GDM1 (cell line): ENCODE measurements around the gene PTPRCAP.

ENCODE experiments used
- DNase-seq: peaks from one replicate; lab custom pipeline; 2025; lab: John Stamatoyannopoulos, UW

The PTPRCAP gene

GRCh38 chr11:67423891-67424613 lies 13.4 kb downstream of the PTPRCAP start:
- no peak for DNase-seq

GRCh38 chr11:67423466-67423865 lies 14.0 kb downstream of the PTPRCAP start:
- DNase-seq: no peak

DNA sequence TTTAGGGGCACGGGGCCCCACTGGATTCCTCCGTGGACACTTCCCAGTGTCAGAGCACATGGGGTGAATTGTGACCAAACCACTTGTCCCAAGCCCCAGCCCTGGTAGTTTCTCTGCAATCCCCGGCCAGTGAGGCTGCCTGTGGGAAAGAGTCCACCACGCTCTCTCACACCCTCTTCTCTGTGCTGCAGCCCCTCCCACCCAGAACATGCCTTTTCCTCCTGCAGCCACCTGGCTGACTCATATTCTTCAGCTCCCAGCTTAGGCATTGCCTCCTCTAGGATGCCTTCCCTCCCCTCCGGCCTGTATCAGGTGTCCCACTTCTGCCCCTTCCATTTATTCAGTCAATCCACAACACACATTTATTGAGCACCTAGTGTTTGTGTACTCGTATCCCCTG lies 14.6 kb downstream of the PTPRCAP start:
- no peak for DNase-seq

DNA sequence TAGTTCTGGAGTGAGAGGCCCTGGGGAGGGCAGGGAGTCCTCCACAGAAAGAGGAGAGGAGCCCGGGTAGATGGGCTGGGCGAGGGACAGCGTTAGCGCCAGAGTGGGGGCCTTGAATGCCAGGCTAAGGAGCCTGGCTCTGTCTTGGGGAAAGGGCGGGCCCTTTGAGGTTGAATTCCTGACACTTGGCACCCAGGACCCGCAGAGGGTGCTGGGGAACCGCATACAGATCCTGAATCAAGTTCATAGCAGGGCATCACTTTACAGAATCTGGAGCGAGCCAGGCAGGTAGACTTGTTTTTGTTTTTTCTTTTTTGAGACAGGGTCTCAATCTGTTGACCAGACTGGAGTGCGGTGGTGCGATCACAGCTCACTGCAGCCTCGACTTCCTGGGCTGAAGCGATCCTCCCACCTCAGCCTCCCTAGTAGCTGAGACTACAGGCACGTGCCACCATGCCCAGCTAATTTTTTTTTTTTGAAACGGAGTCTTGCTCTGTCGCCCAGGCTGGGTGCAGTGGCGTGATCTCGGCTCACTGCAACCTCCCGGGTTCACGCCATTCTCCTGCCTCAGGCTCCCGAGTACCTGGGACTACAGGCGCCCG lies 16.0 kb downstream of the PTPRCAP start:
- no peak for DNase-seq

DNA sequence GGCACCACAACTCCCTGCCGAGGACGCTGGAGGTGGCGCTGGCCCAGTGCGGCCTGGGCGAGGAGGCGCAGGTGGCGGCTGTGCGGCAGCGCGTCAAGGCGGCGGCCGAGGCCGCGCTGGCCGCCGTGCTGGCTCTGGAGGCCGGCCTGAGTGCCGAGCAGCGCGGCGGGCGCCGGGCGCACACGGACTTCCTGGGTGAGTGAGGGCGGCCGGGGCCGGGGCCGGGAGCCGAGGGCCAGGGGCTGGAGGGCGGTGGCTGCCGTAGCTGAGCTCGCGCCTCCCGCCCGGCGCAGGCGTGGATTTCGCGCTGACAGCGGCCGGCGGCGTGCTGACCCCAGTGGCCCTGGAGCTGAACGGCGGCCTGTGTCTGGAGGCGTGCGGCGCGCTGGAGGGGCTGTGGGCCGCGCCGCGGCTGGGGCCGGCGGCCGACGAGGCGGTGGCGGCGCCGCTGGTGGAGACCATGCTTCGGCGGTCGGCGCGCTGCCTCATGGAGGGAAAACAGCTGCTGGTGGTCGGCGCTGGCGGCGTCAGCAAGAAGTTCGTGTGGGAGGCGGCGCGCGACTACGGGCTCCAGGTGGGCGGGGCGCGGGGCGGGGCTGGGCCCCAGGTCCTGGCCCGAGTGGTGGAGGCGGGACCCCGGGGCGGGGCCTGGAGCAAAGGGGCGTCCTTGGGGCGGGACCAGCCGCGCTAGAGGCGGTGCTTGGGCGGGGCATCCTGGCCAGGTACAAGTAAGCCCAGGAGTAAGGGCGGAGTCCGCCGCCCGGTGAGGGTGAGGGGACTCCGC lies 16.6 kb downstream of the PTPRCAP start:
- peak; percentile 89 for DNase-seq

DNA sequence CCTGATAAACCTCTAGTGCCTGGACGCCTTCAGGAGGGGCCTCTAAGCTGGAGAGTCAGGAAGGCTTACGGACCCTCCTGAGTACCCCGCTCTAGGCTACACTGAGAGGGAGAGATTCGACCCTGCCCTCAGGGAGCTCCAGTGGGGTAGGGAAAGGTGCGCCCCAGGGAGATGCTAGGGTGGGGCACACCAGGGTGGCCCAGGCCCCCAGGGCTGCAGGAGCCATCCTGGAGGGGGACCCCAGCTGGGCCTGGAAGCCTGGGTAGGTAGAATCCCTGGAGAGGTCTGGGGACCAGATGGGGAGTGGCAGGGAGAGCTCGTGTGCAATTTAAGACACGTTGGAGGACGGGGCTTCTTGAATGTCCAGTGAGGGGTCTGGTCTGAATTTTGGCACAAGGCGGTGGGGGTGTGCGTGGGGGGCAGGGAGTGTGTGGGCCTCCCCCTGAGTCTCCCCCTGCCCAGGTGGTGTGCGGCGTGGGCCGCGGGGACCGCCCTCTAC lies 17.3 kb downstream of the PTPRCAP start:
- no peak for DNase-seq

DNA sequence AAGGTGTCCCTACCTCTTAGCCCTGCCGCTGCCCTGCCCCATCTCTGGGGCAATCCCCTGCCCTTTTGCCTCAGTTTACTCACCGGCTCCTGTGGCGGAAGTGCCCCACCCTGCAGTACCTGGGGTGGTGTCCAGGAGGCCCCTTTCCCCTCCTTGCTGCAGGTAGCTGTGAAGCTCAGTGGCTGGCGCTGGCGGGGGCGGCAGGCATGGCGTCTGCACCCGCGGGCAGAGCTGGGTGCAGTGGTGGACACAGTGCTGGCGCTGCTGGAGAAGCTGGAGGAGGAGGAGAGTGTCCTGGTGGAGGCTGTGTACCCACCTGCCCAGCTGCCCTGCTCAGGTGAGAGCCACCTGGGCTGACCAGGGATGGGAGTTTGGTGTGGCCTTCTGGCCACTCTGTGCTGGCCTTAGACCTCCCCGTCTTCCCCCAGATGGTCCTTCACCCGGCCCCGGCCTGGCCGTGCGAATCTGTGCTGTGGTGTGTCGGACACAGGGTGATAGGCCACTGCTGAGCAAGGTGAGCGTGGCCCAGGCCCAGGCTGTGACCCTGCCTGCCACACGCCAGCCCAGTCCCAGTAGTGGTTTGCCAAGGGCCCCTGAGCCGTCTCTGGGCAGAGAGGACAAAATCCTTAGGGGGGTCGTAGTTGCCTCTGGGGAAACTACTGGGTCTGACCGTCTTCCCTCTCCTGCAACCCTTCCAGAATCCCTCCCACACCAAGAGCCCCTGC lies 18.0 kb downstream of the PTPRCAP start:
- no peak for DNase-seq

DNA sequence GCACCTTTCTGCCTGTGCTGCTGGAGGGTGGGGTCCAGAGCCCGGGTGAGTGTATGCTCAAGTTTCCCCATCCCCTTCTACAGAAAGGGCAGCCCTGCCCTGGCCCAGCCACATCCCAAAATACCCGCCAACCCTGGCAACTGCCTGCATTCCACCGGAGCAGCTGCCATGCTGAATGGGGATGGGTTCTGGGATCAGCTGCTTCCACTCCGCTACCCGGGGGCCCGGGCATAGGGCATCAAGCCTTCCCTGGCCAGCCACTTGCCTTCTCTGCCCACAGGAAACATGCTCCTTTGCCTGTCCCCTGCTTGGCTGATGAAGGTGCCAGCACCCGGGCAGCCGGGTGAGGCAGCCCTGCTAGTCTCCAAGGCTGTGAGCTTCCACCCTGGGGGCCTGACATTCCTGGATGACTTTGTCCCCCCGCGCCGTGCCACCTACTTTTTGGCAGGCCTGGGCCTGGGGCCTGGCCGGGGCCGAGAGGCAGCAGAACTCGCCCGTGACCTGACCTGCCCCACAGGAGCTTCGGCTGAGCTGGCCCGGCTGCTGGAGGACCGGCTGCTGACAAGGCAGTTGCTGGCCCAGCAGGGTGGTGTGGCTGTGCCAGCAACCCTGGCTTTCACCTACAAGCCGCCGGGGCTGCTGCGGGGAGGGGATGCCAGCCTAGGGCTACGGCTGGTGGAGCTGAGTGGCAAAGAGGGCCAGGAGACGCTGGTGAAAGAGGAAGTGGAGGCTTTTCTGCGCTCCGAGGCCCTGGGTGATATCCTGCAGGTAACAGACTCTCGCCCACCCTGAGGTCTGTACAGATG lies 18.8 kb downstream of the PTPRCAP start:
- DNase-seq: no peak

GRCh38 chr11:67417425-67417824 lies 20.1 kb downstream of the PTPRCAP start:
- DNase-seq: no peak

DNA sequence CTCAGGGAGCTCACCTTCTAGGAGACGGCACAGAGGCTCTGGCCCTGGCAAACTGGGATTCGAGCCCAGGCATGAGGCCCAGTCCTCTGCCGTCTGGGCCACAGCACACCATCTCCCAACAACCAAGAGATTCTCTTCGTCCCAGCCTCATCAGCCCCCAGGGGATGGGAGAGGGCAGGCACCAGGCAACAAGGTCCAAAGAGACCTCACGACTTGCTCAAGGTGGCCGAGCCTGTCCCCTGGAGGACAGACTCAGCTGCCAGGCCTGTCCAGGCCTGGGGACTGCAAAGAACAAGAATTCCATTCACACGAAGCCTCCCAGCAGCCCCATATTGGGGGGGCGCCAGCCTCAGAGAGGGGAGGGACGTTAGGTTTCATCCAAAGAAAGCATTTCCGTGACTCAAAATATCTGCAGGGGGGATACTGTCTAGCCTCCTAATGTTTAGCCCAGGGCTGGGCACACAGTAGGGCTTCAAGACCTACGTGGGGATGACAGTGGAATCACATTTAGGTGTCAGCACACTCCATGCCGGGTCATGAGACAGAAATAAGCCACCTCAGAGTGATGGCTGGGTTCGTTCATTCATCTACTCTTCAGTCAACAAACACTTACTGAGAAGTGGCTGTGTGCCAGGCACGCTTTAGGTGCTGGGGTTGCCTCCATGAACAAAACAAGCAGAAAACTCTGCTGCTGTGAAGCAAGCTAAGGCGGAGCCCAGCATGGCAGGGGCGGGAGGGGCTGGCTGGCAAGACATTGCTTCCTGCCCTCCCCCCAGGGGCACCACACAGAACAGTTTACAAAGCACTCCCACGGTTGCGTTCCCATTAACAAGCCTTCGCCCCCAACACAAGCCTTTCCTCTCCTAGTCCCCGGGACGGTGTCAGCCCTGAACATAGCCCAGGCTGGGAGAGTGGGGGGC lies 20.8 kb downstream of the PTPRCAP start:
- peak; percentile 21 for DNase-seq

DNA sequence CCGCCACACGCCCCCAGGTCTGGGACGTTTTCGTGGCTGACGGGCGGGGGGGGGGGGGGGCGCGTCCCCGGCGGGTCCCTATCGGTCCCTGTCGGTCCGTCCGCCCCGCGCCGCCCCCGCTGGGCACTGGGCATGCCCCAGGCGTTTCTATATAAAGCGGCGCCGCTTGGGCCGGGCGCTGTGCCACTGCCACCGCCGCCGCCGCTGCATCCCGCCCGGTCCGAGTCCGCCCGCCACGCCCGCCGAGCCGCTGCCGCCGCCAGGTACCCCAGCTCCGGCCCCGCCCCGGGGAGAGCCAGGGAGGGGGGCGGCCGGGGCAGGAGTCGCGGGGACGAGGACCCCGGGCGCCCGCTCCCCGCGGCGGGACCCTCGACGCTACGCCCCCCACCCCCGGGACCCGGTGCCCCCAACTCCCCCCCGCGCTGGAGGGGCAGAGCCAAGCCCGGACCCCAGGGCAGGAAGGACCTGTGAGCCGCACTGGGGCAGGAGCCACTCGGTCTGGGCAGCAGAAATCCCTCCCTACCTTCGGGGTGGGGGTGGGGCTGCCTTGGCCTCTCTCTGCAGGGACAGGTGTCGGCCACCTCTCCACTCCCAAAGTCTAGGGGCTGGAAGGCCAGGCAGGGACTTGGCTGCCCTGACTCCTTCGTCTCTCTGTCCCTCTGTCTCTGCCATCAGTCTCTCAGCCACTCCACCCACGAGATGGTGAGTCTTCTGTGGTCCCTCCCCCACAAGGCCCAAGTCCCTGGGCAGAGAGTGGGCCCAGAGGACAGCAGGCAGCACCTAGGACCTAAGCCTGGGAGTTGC lies 21.8 kb downstream of the PTPRCAP start, which contains the start of gene CARNS1:
Gene CARNS1 (plus strand): TSS at position 178 of the 804 bp plus-strand sequence. CDS start 522 bp downstream, at position 700.
- DNase-seq: no peak

DNA sequence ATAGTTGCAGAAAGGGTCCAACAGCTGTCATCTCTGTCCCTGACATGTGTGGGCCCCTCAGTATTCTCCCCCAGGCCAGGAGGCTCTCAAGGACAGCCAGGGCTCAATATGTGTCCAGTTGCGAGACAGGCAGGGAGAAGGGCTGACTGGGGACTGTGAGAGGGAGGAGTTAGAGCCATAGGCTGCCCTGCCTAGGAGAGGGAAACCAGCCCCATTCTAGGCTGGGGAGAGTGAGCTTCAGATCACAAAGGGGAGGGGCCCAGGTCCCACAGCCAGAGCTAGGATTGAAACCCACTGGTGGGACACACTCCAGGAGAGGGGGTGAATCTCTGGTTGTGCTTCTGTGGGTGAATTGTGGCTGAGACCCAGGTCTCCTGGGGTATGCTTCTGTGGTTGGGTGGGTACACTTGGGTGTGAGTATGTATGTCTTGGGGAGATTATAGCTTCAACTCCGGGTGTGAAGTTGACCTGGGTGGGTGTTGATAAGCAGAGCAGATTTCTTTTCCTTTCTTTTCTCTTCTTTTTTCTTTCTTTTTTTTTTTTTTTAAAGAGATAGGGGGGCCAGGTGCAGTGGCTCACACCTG lies 24.1 kb downstream of the PTPRCAP start:
- DNase-seq: no peak

GRCh38 chr11:67412495-67413179 lies 24.8 kb downstream of the PTPRCAP start:
- DNase-seq: no peak

DNA sequence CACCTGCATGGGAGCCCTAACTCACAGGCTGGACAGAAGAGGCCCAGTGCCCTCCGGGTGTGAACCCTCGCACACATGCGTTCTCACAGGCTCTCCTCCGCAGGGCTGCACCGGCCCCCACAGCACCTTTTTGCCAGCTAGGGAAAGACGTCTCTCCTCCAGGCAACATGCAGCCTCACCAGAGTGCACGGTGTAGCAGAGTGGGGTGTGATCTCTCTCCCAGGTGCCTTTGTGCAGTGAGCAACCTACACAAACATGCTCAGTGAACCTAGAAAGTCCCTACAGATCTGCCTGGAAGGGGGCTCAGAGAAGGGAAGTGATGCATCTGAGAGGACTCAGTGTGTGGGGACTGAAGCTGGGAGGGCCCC lies 25.7 kb downstream of the PTPRCAP start:
- no peak for DNase-seq

- DNase-seq: no peak
These were observed 26.3 kb downstream of the PTPRCAP start for GRCh38 chr11:67410984-67411784.

DNA sequence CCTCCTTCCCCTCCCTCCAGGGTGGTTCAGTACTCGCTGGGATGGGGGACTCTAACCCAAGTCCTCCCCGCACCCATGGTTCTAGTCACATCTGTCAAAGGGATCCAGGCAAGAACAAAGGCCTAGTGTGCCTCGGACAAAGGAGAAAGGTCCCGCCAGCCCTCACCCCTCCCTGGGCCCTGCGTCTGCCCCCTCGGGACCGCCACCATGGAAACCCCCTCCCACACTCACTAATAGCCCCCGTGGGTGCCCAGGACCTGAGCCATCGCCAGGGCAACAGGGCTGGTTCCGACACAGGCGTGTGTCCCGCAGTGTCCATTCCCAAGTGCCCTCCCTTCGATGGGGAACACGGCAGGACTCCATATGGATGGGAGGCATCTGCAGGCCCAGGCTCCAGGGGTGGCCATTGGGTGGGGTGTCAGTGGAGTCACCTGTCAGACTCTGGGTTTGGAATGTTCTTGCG lies 27.1 kb downstream of the PTPRCAP start:
- DNase-seq: no peak

GRCh38 chr11:67409781-67410368 lies 27.6 kb downstream of the PTPRCAP start:
- no peak for DNase-seq
